ENCODE data around the gene CELA3A. TPM values are rescaled to one million over a fixed set of nuclear protein-coding genes. Genes with fewer than 3 reads are reported as not detected.

The CELA3A gene
- total RNA-seq, 1 donor: not detected

GRCh38 chr1:22043198-22043769 lies 41.8 kb downstream of the CELA3A start:
- no peaks in the 10 kb centered on the region for H3K79me2 ChIP-seq (ENCODE audit: insufficient read depth, low read length)
- H2AFZ ChIP-seq (ENCODE audit: low read length): no peak overlapping the region
- peaks cover 15% of the 10 kb centered on the region for H3K4me1 ChIP-seq (ENCODE audit: insufficient read depth, low read length)
- no peaks in the 10 kb centered on the region for H3K36me3 ChIP-seq (ENCODE audit: insufficient read depth, low read length)
- no peak overlapping the region for H3K4me2 ChIP-seq (ENCODE audit: insufficient read depth, low read length)
- peaks cover 2% of the 10 kb centered on the region for H3K9me3 ChIP-seq (ENCODE audit: low read depth, low read length)
- TF ChIP-seq CTCF (IDR thresholded peaks at IDR 0.05; ENCODE audit: extremely low read depth, low read depth, low read length): no peak
- no peak overlapping the region for H3K27ac ChIP-seq (ENCODE audit: low read depth, low read length)
- no peaks in the 10 kb centered on the region for H4K20me1 ChIP-seq (ENCODE audit: insufficient read depth, low read length)
- no peak for DNase-seq (ENCODE audit: insufficient read length, low spot score, missing footprints)
- H3K4me3 ChIP-seq (ENCODE audit: insufficient read depth, low read length): no peak overlapping the region
- H3K27me3 ChIP-seq (ENCODE audit: insufficient read depth, low read length): no peaks in the 10 kb centered on the region

GRCh38 chr1:22044690-22045420 lies 43.4 kb downstream of the CELA3A start:
- Histone ChIP-seq H3K79me2 (ENCODE audit: insufficient read depth, low read length) (no peaks in the 10 kb centered on the region), H3K4me2 (ENCODE audit: insufficient read depth, low read length) (peak overlapping the region; percentile 38), H2AFZ (ENCODE audit: low read length) (no peak overlapping the region), H4K20me1 (ENCODE audit: insufficient read depth, low read length) (no peaks in the 10 kb centered on the region), H3K27ac (ENCODE audit: low read depth, low read length) (peak overlapping the region; percentile 73), H3K36me3 (ENCODE audit: insufficient read depth, low read length) (no peaks in the 10 kb centered on the region), H3K4me3 (ENCODE audit: insufficient read depth, low read length) (no peak overlapping the region), H3K9me3 (ENCODE audit: low read depth, low read length) (peaks cover 2% of the 10 kb centered on the region), H3K27me3 (ENCODE audit: insufficient read depth, low read length) (no peaks in the 10 kb centered on the region), H3K4me1 (ENCODE audit: insufficient read depth, low read length) (peaks cover 20% of the 10 kb centered on the region)
- no peak for DNase-seq (ENCODE audit: insufficient read length, low spot score, missing footprints)
- no peak for TF ChIP-seq CTCF (IDR thresholded peaks at IDR 0.05; ENCODE audit: extremely low read depth, low read depth, low read length)

GRCh38 chr1:22045604-22046228 lies 44.3 kb downstream of the CELA3A start:
- Histone ChIP-seq H3K36me3 (ENCODE audit: insufficient read depth, low read length) (no peaks in the 10 kb centered on the region), H4K20me1 (ENCODE audit: insufficient read depth, low read length) (no peaks in the 10 kb centered on the region), H3K27ac (ENCODE audit: low read depth, low read length) (peak overlapping the region; percentile 73), H3K4me1 (ENCODE audit: insufficient read depth, low read length) (peaks cover 20% of the 10 kb centered on the region), H3K4me3 (ENCODE audit: insufficient read depth, low read length) (no peak overlapping the region), H2AFZ (ENCODE audit: low read length) (no peak overlapping the region), H3K9me3 (ENCODE audit: low read depth, low read length) (peaks cover 2% of the 10 kb centered on the region), H3K4me2 (ENCODE audit: insufficient read depth, low read length) (no peak overlapping the region), H3K27me3 (ENCODE audit: insufficient read depth, low read length) (no peaks in the 10 kb centered on the region), H3K79me2 (ENCODE audit: insufficient read depth, low read length) (no peaks in the 10 kb centered on the region)
- TF ChIP-seq CTCF (IDR thresholded peaks at IDR 0.05; ENCODE audit: extremely low read depth, low read depth, low read length): no peak
- DNase-seq (ENCODE audit: insufficient read length, low spot score, missing footprints): no peak
